Esophagus squamous epithelium (tissue), 5 donors: ENCODE results near the gene ARSI. TPM values are rescaled to one million over a fixed set of nuclear protein-coding genes. Genes with fewer than 3 reads are reported as not detected.

Experiments used
- DNase-seq: peaks from one replicate; lab custom pipeline; 2025; lab: John Stamatoyannopoulos, UW
- H3K27ac ChIP-seq, 4 donors: fragments of 200-600 bp; sonication (generic); one replicate each; pipeline ENCODE4 v1.5.1; 2016 to 2019; ENCODE audit warnings: mild to moderate bottlenecking in 1 of 4
- H3K27me3 ChIP-seq, 4 donors: fragments of 200-600 bp; sonication (generic); 1 replicate in 3 of 4; 2 replicates in 1 of 4; pipeline versions ENCODE4 v1.5.1 to v1.6.0; 2017 to 2021; ENCODE audit warnings: antibody characterized with exemption in 1 of 4
- H3K36me3 ChIP-seq, 3 donors: fragments of 200-600 bp; sonication (generic); one replicate each; pipeline ENCODE4 v1.5.1; 2016 to 2019
- H3K4me1 ChIP-seq, 3 donors: fragments of 200-600 bp; sonication (generic); one replicate each; pipeline ENCODE4 v1.5.1; 2017 to 2019
- H3K4me3 ChIP-seq, 4 donors: fragments of 200-600 bp; sonication (generic); 1 replicate in 3 of 4; 2 replicates in 1 of 4; pipeline ENCODE4 v1.5.1; 2016 to 2019; ENCODE audit warnings: mild to moderate bottlenecking in 2 of 4, moderate library complexity in 1 of 4
- H3K9me3 ChIP-seq, 3 donors: fragments of 200-600 bp; sonication (generic); one replicate each; pipeline ENCODE4 v1.5.1; 2016 to 2019
- POLR2A ChIP-seq, 4 donors: fragments of 450-650 bp; IDR thresholded peaks; one replicate each; pipeline ENCODE4 v1.6.1; 2017; ENCODE audit warnings: antibody characterized with exemption in 4 of 4, mild to moderate bottlenecking in 4 of 4, moderate library complexity in 3 of 4
- WGBS, 2 donors: methylation state at CpG; one replicate each; pipeline ENCODE4 v1.1.5; 2018; 5-methylcytosine and 5-hydroxymethylcytosine counted together
- intact Hi-C: fragments of 100-400 bp; cut with DNase I; formaldehyde crosslinking; loops from one replicate; pipeline ENCODE4 v1.15.0; 2022
- total RNA-seq, 4 donors: library from RNA; depleted of rRNA; stranded (reverse); fragments of >200 nt; gene quantifications; one replicate each; pipeline ENCODE4 v1.1.0, GENCODE V29; 2016
- TF ChIP-seq, protein P1 (sequence below), 6 experiments: fragments of 450-650 bp in 4 of 6; fragments of 200-600 bp in 2 of 6; sonication (generic) in 2 of 6; IDR thresholded peaks; one replicate each; pipeline ENCODE4 v1.5.1; 2016 to 2019; ENCODE audit warnings: antibody characterized with exemption in 6 of 6, mild to moderate bottlenecking in 4 of 6, moderate library complexity in 4 of 6
- donor health status: DM: yes; HTN: yes; CAD: no.

Gene ARSI
- total RNA-seq, 4 donors from 2014 or later = 2.1 to 7.2 (median 5.1) TPM

DNA sequence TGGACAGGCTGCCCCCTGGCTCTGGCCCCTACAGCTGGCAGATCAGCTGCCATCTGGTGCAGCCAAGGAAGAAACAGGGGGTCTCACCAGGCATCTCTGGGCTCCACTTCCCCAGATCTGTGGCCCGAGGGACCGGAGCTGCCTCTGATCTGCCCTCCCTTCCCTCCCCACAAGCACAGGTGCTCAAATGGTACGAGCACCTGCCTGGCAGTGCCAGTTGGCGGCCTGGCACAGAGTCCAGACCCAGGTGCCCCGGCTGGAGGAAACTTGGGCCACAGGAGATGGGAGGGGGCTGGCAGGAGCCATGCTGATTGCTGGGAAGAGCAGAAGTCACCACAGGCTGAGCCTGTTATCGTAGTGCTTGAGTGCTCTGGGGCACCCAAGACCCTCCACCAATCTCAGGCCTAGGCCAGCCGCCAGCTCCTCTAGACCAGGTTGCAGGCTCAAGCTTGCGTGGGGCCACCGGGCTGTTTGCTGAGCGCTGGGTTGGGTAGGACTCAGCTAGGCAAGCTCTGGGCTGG is 8.1 kb downstream of the ARSI start:
- no peak for DNase-seq
- Histone ChIP-seq H3K36me3 (no peaks in the 10 kb centered on the region), H3K27me3 (peaks cover 0 to 24% (median 0%) of the 10 kb centered on the region in 4 donors), H3K9me3 (no peaks in the 10 kb centered on the region), H3K4me3 (no peak overlapping the region), H3K27ac (peak overlapping the region; percentile 3 to 33 (median 26)), H3K4me1 (peaks cover 30 to 66% (median 35%) of the 10 kb centered on the region in 3 donors)
- WGBS, 2 donors = 60 to 82% methylated on average over 1 to 2 of the region's 10 CpGs
- TF ChIP-seq, protein P1, sequence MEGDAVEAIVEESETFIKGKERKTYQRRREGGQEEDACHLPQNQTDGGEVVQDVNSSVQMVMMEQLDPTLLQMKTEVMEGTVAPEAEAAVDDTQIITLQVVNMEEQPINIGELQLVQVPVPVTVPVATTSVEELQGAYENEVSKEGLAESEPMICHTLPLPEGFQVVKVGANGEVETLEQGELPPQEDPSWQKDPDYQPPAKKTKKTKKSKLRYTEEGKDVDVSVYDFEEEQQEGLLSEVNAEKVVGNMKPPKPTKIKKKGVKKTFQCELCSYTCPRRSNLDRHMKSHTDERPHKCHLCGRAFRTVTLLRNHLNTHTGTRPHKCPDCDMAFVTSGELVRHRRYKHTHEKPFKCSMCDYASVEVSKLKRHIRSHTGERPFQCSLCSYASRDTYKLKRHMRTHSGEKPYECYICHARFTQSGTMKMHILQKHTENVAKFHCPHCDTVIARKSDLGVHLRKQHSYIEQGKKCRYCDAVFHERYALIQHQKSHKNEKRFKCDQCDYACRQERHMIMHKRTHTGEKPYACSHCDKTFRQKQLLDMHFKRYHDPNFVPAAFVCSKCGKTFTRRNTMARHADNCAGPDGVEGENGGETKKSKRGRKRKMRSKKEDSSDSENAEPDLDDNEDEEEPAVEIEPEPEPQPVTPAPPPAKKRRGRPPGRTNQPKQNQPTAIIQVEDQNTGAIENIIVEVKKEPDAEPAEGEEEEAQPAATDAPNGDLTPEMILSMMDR (IDR thresholded peaks at IDR 0.05) = no peak
- TF ChIP-seq POLR2A (IDR thresholded peaks at IDR 0.05) = no peak
- intact Hi-C loops = no loop called here

DNA sequence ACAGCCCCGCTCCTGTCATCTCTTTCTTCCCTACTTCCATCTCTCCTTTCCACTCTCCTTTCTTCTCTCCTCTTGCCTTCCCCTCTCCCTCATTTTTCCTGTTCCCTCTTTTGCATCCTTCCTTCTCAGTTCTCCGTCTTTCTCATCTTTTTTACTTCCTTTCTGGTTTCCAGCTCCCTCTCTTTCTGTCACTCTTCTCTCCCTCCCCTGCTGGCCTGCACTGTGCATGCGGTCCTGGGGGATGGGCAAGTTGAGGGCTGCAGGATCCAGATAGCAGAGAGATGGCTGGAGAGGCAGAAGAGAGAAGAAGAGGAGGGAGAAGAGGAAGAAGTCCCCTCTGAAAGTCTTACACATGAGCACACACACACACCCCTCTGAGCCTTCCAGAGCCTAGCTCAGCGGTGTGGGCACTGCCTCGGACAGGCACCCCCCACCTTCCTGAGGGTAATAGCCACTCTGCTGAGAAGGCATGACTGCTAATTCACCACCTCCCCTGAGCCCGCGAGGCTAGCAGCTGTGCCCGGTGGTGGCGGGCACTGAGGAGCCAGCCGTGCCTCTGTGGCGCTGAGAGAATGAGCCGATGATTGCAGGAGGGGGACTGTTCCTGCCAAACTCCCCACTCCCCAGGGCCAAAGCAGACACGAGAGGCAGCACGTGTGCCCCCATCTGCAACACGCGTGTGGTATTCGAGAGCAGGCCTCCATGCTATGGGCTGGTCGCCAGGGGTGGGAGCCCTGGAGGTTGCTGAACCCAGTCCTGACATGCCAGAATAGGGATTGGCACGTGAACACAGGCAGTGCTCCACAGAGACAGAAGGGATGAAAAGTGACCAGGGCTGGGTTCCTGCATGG is 9.4 kb downstream of the ARSI start:
- intact Hi-C loops = no loop called here
- WGBS, 2 donors = 49 to 73% methylated on average over 5 to 8 of the region's 19 CpGs
- TF ChIP-seq, protein P1 (IDR thresholded peaks at IDR 0.05) = no peak
- no peak for TF ChIP-seq POLR2A (IDR thresholded peaks at IDR 0.05)
- H3K9me3 ChIP-seq = no peaks in the 10 kb centered on the region
- no peaks in the 10 kb centered on the region for H3K36me3 ChIP-seq
- no peak overlapping the region for H3K4me3 ChIP-seq
- no peak for DNase-seq
- H3K4me1 ChIP-seq = peaks cover 19 to 53% (median 25%) of the 10 kb centered on the region in 3 donors
- no peak overlapping the region for H3K27ac ChIP-seq
- peaks cover 0 to 24% (median 0%) of the 10 kb centered on the region in 4 donors for H3K27me3 ChIP-seq

DNA sequence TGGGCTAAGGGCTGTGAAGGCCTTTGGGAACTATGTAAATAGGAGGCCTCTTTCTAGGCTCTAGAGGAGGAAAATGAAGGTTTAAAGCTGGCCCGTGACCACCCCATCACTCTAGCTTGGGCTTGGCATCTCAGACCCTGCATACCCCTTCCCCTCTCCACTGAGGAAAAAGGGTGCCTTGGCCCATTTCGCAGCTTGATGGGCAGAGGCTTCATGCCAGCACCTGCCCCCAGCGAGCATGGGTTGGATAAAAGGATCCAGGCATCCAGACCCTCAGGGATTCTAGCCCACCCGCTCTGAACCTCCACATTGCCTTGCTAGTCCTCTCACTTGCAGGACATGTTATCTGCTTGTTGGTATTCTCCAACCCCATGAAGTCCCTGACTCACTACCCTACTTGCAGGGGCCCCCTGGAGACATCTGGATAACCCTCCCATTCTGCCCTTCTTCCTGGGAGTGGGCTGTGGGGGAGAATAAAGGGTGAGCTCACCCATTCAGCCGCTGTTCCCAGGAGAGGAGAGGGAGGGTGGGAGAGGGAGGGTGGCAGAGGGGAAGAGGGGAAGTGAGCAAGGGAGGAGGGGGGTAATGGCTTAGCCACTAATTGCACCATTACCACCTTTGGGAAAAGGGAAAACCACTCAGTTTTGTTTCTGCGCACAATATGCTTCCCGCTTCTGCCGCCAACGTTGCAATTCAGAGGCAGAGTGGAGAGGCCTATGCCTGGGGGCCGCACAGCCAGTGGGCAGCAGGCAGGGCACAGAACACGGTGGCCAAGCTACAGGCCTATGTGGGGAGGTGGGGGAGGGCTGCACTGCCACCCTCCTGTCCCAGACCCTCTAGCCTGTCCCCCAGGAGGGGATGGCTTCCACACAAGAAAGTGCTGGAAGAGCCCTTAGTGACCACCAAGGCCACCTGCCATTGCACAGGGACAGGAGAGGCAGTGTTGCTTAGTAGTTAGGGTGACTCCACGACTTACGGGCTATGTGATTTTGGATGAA is 11.0 kb downstream of the ARSI start:
- H3K4me3 ChIP-seq = no peak overlapping the region
- H3K9me3 ChIP-seq = no peaks in the 10 kb centered on the region
- DNase-seq = no peak
- no peak overlapping the region for H3K27ac ChIP-seq
- H3K27me3 ChIP-seq = peaks cover 0 to 24% (median 0%) of the 10 kb centered on the region in 4 donors
- 84 to 96% methylated on average over 6 to 7 of the region's 13 CpGs for WGBS, 2 donors
- intact Hi-C loops = no loop called here
- peaks cover 15 to 39% (median 22%) of the 10 kb centered on the region in 3 donors for H3K4me1 ChIP-seq
- H3K36me3 ChIP-seq = no peaks in the 10 kb centered on the region
- TF ChIP-seq, protein P1 (IDR thresholded peaks at IDR 0.05) = no peak
- no peak for TF ChIP-seq POLR2A (IDR thresholded peaks at IDR 0.05)

DNA sequence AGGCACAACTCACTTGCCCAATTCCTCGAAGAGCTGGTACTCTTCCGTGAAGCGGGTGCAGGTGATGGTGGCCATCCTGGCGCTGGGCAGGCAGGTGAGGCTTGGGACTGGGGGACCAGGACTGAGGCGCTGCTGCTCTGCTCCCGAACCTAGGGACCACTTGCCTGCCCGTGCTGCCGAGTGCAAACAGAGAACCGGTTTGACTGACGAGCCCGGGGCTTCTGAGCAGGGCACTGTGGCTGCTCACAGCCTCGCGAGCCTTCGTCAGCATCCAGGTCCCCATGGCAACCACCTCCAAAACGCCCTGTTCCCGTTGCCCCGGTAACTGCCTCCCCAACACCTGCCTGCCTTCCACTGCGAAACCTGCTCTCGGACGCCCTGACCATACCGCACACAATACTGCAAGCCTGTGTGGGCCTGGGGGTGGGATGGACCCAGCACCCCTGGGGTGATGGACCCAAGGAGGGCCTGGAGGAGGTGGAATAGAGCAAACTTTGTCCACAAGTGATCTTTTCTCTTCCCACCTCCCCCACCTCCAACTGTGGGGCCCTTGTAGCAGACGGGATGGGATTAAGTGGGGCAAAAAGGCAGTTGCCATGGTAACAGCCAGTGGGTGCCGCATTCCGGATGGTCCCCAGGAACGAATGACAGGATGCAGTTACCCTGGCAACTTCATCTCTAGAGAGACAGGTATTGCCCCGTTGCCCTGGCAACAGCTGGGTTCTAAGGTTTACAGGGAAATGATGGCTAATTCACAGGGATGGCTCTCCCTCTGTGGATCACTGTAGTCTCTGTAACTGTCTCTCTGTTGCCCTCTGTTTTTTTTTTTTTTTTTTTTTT is 12.9 kb downstream of the ARSI start, which contains the start of gene CAMK2A:
TSS of gene CAMK2A (minus strand) at position 223 of the 840 bp plus-strand sequence. CDS start at position 75, 148 bp downstream.
- no peak within 1 kb of the TSS for H3K4me3 ChIP-seq
- peaks cover 3 to 19% (median 9%) of the 10 kb centered on the region in 3 donors for H3K4me1 ChIP-seq
- intact Hi-C loops = no loop called here
- 41 to 64% methylated on average over 6 to 10 of the region's 26 CpGs for WGBS, 2 donors
- TF ChIP-seq, protein P1 (IDR thresholded peaks at IDR 0.05) = no peak
- no peak for TF ChIP-seq POLR2A (IDR thresholded peaks at IDR 0.05)
- H3K27ac ChIP-seq = no peak within 1 kb of the TSS
- no peaks in the 10 kb centered on the region for H3K36me3 ChIP-seq
- DNase-seq = no peak
- no peaks in the 10 kb centered on the region for H3K9me3 ChIP-seq
- peaks cover 0 to 24% (median 0%) of the 10 kb centered on the region in 4 donors for H3K27me3 ChIP-seq
